Nucleus accumbens (tissue), 56 donors: ENCODE data around the gene VWC2.
"Not testable (repeated sequence)": the region's sequence is repeated elsewhere in the genome, so short reads cannot be mapped to it uniquely, and the experiment has no call there.

Source experiments
- DNase-seq, 56 donors: peaks; one replicate each; lab custom pipeline; 2025; lab: John Stamatoyannopoulos, UW

The VWC2 gene

GRCh38 chr7:49848211-49848841 lies 74.9 kb downstream of the VWC2 start:
- DNase-seq: no peak

GRCh38 chr7:49850921-49851613 lies 77.6 kb downstream of the VWC2 start:
- DNase-seq: no peak

GRCh38 chr7:49851614-49851934 lies 78.1 kb downstream of the VWC2 start:
- not testable (repeated sequence) for DNase-seq

GRCh38 chr7:49852619-49853462 lies 79.4 kb downstream of the VWC2 start:
- DNase-seq: peak in 32 of 56 donors; percentile 2 to 66 (median 18)

- no peak for DNase-seq
Observed at GRCh38 chr7:49855281-49855980, 82.0 kb downstream of the VWC2 start.

GRCh38 chr7:49860293-49860692 lies 86.9 kb downstream of the VWC2 start:
- DNase-seq: no peak

- no peak for DNase-seq
Observed at GRCh38 chr7:49866076-49866735, 92.8 kb downstream of the VWC2 start.

GRCh38 chr7:49866910-49867309 lies 93.5 kb downstream of the VWC2 start:
- DNase-seq: no peak

- no peak for DNase-seq
Observed at GRCh38 chr7:49873420-49873819, 100.0 kb downstream of the VWC2 start.

- DNase-seq: no peak
Observed at GRCh38 chr7:49875336-49875735, 101.9 kb downstream of the VWC2 start.

- no peak for DNase-seq
Observed at GRCh38 chr7:49876202-49876601, 102.8 kb downstream of the VWC2 start.

GRCh38 chr7:49878089-49878488 lies 104.7 kb downstream of the VWC2 start:
- DNase-seq: no peak

GRCh38 chr7:49878627-49879026 lies 105.2 kb downstream of the VWC2 start:
- DNase-seq: no peak

- DNase-seq: no peak
Observed at GRCh38 chr7:49883933-49884332, 110.5 kb downstream of the VWC2 start.

GRCh38 chr7:49885593-49886285 lies 112.3 kb downstream of the VWC2 start:
- no peak for DNase-seq

- no peak for DNase-seq
Observed at GRCh38 chr7:49892481-49892880, 119.0 kb downstream of the VWC2 start.

- DNase-seq: no peak
Observed at GRCh38 chr7:49893131-49893530, 119.7 kb downstream of the VWC2 start.

- no peak for DNase-seq
Observed at GRCh38 chr7:49894543-49894942, 121.1 kb downstream of the VWC2 start.

GRCh38 chr7:49911909-49912308 lies 138.5 kb downstream of the VWC2 start:
- no peak for DNase-seq

GRCh38 chr7:49926720-49927119 lies 153.3 kb downstream of the VWC2 start:
- DNase-seq: no peak
